GF-D8 (cell line): ENCODE measurements around the gene WBP4.
"Not testable (repeated sequence)": the region's sequence is repeated elsewhere in the genome, so short reads cannot be mapped to it uniquely, and the experiment has no call there.

ENCODE experiments used
- DNase-seq: peaks from one replicate; lab custom pipeline; 2025; lab: John Stamatoyannopoulos, UW

Gene WBP4

DNA sequence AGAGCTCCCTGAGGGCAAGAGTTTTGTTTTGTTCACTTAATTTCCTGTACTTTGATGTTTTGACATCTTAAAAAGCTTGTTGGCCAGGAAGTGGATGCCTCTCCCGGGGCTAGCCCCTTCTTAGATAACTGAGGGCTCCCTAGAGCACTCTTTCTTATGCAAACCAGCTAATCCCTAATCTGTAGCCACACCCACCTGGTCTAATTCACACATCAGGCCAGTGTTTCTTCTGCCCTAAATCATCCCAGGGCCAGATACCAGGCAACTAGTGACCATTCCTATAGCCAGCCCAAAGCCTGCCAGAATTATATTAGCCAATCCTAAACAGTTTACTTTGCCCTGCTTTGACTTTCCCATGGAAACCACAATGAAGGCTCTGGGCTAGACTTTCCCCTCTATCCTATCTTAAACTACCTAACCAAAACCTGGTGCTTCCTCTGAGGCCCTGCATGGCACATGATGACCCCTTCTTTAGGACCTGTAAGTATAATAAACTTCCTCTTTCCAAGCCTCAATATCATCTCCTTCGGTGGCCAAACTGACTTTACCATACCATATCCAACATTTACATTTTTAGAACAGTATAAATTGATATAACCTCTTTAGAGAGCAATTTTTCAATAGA, 24.8 kb downstream of the WBP4 start:
- no peak for DNase-seq

DNA sequence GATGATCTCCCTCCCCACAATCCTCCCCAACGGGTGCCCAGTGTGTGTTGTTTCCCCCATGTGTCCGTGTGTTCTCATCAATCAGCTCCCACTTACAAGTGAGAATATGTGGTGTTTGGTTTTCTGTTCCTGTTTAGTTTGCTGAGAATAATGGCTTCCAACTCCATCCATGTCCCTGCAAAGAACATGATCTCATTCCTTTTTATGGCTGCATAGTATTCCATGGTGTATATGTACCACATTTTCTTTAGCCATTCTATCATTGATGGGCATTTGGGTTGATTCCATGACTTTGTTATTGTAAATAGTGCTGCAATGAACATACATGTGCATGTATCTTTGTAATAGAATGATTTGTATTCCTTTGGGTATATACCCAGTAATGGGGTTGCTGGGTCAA, 34.4 kb downstream of the WBP4 start:
- not testable (repeated sequence) for DNase-seq

DNA sequence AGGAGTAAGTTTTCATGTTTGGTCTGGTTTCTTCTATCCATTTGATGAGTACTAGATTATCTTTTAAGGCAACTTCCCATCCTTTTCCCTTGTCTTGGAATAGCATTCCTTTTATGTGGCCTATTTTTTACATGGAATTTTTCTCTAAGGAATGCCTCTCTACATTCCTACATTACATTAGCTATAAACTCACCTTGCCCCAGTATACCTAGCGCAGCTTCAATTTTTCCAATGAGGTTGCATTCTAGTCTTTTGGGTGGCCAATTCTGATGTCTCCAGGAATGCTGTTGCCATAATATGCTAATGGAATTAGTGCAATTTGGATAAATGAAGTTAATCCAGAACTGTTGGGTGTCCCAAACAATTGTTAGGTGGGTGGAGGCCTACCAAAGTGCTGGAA, 37.5 kb downstream of the WBP4 start:
- DNase-seq = no peak

DNA sequence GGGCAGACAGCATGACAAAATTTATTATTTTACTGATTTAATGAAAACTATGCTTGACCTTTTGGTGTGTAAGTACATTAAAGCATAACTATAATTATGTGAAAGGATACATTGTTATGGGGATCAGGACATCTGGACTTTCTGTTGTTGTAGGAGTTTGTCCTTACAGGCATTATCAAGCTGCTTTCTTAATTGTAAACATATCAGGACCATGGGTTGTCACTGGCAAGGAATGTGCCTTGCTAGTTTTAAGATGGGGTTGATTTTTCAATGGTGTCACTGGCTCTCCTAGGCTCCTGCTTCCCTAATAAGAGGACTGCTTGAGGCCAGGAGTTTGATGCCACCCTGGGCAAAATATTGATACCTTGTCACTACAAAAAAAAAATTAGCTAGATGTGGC, 38.7 kb downstream of the WBP4 start:
- DNase-seq = no peak

DNA sequence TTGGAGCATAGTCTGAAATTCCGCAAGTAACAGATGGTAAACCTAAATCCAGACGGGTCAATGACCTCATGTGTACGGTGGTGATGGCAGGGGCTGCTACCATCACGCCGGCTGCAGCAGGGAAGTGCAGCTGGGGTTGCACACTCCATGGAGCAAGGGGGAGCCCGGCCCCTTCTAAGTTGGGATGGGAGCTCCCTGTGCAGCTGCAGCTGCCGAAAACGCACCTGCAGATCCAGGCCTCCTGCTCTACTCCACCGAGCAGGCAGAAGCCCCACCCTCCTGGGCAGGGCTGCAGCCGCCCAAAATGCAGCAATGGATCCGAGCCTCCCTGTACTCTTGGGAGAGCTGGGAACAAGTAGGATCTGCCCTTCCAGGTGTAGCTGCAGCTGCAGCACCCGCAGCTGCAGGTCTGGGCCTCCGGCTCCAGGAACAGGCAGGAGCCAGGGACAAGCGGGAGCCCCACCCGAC, 45.8 kb downstream of the WBP4 start:
- DNase-seq = no peak

GRCh38 chr13:41107584-41108014, 46.3 kb downstream of the WBP4 start:
- DNase-seq = no peak

DNA sequence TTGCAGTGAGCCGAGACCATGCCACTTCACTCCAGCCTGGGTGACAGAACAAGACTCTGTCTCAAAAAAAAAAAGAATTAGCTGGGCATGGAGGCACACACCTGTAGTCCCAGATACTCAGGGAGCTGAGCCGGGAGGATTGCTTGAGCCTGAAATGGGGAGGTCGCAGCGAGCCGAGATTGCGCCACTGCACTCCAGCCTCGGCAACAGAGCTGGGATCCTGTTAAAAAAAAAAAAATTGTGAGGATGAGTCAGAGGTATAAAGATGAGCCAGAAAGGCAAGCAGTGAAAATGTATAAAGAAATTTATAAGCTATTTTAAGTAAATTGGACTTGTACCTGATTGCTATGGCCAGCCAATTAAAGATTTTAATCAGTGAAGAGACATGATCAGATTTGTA, 50.1 kb downstream of the WBP4 start:
- DNase-seq = no peak

- no peak for DNase-seq
Measured at GRCh38 chr13:41117869-41118268, 56.6 kb downstream of the WBP4 start.

DNA sequence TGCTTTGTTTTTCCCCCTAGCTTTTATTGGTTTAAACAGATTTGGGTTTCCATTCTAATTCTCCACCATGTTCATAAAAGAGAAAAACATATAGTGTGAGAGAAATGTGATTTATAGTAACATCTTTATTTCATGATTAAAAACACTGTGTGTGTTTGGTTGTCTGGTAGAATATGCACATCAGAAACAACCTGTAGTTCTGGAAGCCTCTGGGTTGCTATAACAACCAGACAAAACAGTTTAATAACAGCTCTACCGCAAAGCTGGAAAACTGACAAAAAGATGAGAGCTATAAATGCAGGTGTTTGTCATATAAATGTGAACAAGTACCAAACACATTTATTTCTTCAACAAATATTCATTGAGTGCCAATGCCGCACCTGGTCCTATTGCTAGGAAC, 61.5 kb downstream of the WBP4 start:
- no peak for DNase-seq

DNA sequence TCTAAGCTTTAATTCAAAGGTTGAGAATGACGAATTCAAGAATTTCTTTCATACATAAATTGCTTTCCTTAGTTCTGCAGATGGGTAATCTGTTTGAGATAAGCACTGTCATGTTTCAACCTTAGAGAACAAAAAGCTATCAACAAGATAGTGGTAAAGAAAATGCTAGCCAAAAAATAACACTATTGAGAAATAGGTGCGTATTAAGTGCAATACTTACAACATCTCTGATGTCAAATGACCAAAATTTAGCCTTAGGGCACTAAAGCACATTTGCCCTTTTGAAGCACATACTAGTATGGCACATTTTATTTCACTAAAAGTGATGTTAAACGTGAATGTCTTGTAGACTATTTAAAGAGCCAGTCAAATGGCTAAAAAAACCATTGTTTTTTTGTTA, 66.4 kb downstream of the WBP4 start:
- DNase-seq = no peak

DNA sequence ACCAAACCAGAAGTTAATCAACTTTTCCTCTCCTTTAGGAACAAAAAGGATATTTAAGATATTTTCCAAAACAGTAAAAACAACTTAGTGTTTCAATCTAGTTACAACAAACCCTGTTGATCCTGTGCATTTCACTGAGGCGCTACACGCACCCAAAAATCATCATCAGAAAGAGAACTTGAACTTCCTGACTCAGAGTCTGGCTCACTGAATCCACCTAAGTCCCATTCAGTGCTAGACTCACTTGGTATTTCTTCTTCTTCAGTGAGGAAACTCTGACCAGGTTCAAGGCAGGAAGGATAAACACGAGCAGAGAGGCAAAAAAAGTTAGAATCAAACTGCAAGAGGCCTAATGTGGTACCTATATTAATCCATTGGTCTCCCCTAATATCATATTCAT, 69.0 kb downstream of the WBP4 start:
- DNase-seq = no peak

- DNase-seq = not testable (repeated sequence)
Measured at GRCh38 chr13:41131189-41131588, 69.9 kb downstream of the WBP4 start.

DNA sequence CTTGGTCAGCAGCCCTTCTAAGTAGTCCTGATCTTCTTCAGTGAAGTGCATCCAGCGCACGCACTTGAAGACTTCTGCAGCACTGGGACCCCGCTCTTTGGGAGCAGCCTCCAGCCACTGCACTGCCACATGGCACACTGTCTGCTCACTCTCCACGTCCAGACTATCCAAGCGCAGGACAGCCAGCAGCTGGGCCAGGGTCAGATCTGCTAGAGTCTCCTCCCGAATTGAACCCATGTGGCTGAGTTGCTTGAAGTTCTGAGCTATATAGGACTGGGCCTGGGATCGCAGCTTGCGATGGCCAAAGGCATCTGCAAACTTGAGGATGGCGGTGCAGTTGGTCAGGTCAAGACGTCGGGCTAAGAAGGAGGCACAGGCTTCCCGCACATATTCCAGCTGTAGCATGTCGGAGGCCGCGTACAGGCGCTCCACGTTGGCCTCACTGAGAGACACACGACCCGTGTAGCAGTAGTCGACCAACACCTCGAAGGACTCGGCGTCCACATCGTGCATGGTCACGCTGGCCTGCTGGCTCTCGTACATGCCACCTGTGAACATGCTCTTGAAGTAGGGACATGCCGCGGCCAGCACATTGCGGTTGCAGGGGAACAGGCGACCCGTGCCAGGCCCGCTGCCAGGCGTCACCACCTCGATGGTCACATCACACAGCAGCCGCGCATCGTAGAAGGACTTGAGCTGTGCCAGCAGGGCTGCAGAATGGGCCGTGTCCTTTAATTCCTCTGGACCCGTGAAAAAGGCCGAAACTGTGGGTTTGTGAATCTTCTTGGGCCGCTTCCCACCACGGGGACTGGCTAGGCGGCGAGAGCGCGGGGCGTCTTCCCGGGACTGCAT, 70.6 kb downstream of the WBP4 start:
- DNase-seq = not testable (repeated sequence)

- DNase-seq = peak; percentile 99
Measured at GRCh38 chr13:41132512-41133152, 71.3 kb downstream of the WBP4 start, which contains the start of gene KBTBD6. Gene KBTBD6, minus strand, starts transcription at chr13:41132802. Its CDS starts 291 bp downstream, at chr13:41132511.
